Fibroblast of pulmonary artery (primary cell): ENCODE data around the gene SLC22A15.

Source experiments
- DNase-seq: peaks from one replicate; pipeline ENCODE4 v3.0.0-alpha.2; 2010; ENCODE audit warnings: low read depth
- H3K4me3 ChIP-seq: replicated peaks from 2 replicates; pipeline ENCODE4 v1.5.1; 2011; ENCODE audit warnings: low read depth, mild to moderate bottlenecking, control low read depth, low read length, moderate library complexity
- CTCF ChIP-seq: IDR thresholded peaks from 2 replicates; pipeline ENCODE4 v1.5.1; 2011; ENCODE audit warnings: mild to moderate bottlenecking, control low read depth, low read length, inconsistent platforms; ENCODE audit errors: missing control alignments

The SLC22A15 gene

GRCh38 chr1:116078699-116079223 is 102.4 kb downstream of the SLC22A15 start:
- H3K4me3 ChIP-seq: no peak overlapping the region
- no peak for DNase-seq
- no peak for TF ChIP-seq CTCF

- no peak overlapping the region for H3K4me3 ChIP-seq
- TF ChIP-seq CTCF: no peak
- DNase-seq: no peak
These were observed 111.3 kb downstream of the SLC22A15 start for GRCh38 chr1:116087628-116088027.

- no peak overlapping the region for H3K4me3 ChIP-seq
- DNase-seq: no peak
- TF ChIP-seq CTCF: no peak
These were observed 113.6 kb downstream of the SLC22A15 start for GRCh38 chr1:116089870-116090269.

GRCh38 chr1:116091083-116091482 is 114.8 kb downstream of the SLC22A15 start:
- no peak overlapping the region for H3K4me3 ChIP-seq
- no peak for TF ChIP-seq CTCF
- DNase-seq: no peak

- H3K4me3 ChIP-seq: no peak overlapping the region
- TF ChIP-seq CTCF: no peak
- DNase-seq: no peak
These were observed 116.6 kb downstream of the SLC22A15 start for GRCh38 chr1:116092752-116093489.

- TF ChIP-seq CTCF: no peak
- DNase-seq: no peak
- no peak overlapping the region for H3K4me3 ChIP-seq
These were observed 118.7 kb downstream of the SLC22A15 start for GRCh38 chr1:116095027-116095426.

GRCh38 chr1:116096013-116096618 is 119.8 kb downstream of the SLC22A15 start:
- TF ChIP-seq CTCF: no peak
- DNase-seq: no peak
- H3K4me3 ChIP-seq: no peak overlapping the region
